Left lobe of liver (tissue), 2 donors: Measurements from ENCODE around the gene NRIP3. TPM values are rescaled to one million over a fixed set of nuclear protein-coding genes. Genes with fewer than 3 reads are reported as not detected.
"Not testable (repeated sequence)": the region's sequence is repeated elsewhere in the genome, so short reads cannot be mapped to it uniquely, and the experiment has no call there.

Source experiments
- ATAC-seq: fragments of 200-7000 bp; cut with Tn5 transposase; one replicate; pipeline ENCODE4 v1.9.1; 2020; ENCODE audit warnings: mild to moderate bottlenecking, moderate library complexity
- DNase-seq: peaks from one replicate; pipeline ENCODE4 v3.0.0-alpha.2; 2020; ENCODE audit warnings: low spot score
- total RNA-seq: library from RNA; stranded (reverse); gene quantifications from one replicate; pipeline ENCODE4 v1.2.1, GENCODE V29; 2021
- donor health status: DM: no; HTN: no; CAD: no; lungs with moderate emphysema.
- donor health status: DM: no; HTN: yes; CAD: no.

NRIP3 gene
- total RNA-seq, 1 donor from 2014 or later: 0.05 TPM

GRCh38 chr11:9016916-9017642 is 13.3 kb upstream of the NRIP3 start:
- ATAC-seq (no peak), DNase-seq (no peak)

- ATAC-seq (peak; percentile 98), DNase-seq (peak; percentile 64)
Observed at GRCh38 chr11:9015677-9016076, 11.9 kb upstream of the NRIP3 start.

GRCh38 chr11:9014826-9015225 is 11.0 kb upstream of the NRIP3 start:
- ATAC-seq: no peak
- no peak for DNase-seq

- no peak for DNase-seq
- ATAC-seq: no peak
Observed at GRCh38 chr11:9013373-9013772, 9.6 kb upstream of the NRIP3 start.

- not testable (repeated sequence) for DNase-seq
Observed at GRCh38 chr11:9009538-9009937, 5.7 kb upstream of the NRIP3 start.

GRCh38 chr11:9008661-9009060 is 4.9 kb upstream of the NRIP3 start:
- DNase-seq: no peak
- no peak for ATAC-seq

More at GRCh38 chr11:9009538-9009937, 5.7 kb upstream of the NRIP3 start:
- ATAC-seq: not testable (repeated sequence)

- DNase-seq: no peak
- ATAC-seq: no peak
Observed at GRCh38 chr11:9008011-9008550, 4.3 kb upstream of the NRIP3 start.

- DNase-seq (no peak), ATAC-seq (no peak)
Observed at GRCh38 chr11:9005087-9005486, 1.3 kb upstream of the NRIP3 start.

GRCh38 chr11:9004183-9004926 is 554 bp upstream of the NRIP3 start:
- DNase-seq (no peak), ATAC-seq (peak; percentile 30)

GRCh38 chr11:9002920-9003572 is 755 bp downstream of the NRIP3 start:
- DNase-seq (no peak), ATAC-seq (no peak)

GRCh38 chr11:9001736-9002135 is 2.1 kb downstream of the NRIP3 start:
- ATAC-seq (peak; percentile 39), DNase-seq (no peak)

GRCh38 chr11:8998017-8998416 is 5.8 kb downstream of the NRIP3 start:
- no peak for ATAC-seq
- no peak for DNase-seq

- no peak for DNase-seq
- no peak for ATAC-seq
Observed at GRCh38 chr11:8997451-8997850, 6.3 kb downstream of the NRIP3 start.

- no peak for DNase-seq
- no peak for ATAC-seq
Observed at GRCh38 chr11:8989453-8989852, 14.3 kb downstream of the NRIP3 start.

- ATAC-seq: no peak
- DNase-seq: no peak
Observed at GRCh38 chr11:8988329-8989234, 15.2 kb downstream of the NRIP3 start.

- ATAC-seq (no peak), DNase-seq (no peak)
Observed at GRCh38 chr11:8987446-8987845, 16.4 kb downstream of the NRIP3 start.

- ATAC-seq, DNase-seq: not testable (repeated sequence)
Observed at GRCh38 chr11:8986772-8987171, 17.0 kb downstream of the NRIP3 start.

GRCh38 chr11:8985462-8985861 is 18.3 kb downstream of the NRIP3 start:
- no peak for DNase-seq
- ATAC-seq: no peak

GRCh38 chr11:8983552-8983951 is 20.2 kb downstream of the NRIP3 start:
- ATAC-seq (no peak), DNase-seq (no peak)

GRCh38 chr11:8980485-8980884 is 23.3 kb downstream of the NRIP3 start:
- no peak for DNase-seq
- no peak for ATAC-seq
